GM13976 (cell line): Measurements from ENCODE around the gene SCN4A.
"Not testable (repeated sequence)": the region's sequence is repeated elsewhere in the genome, so short reads cannot be mapped to it uniquely, and the experiment has no call there.

Experiments used
- DNase-seq: peaks from one replicate; pipeline ENCODE4 v3.0.0; 2012; ENCODE audit warnings: low spot score
- in situ Hi-C: fragments of 300-500 bp; cut with MboI; formaldehyde crosslinking; loops from one replicate; pipeline ENCODE4 v1.12.0; 2022; ENCODE audit warnings: low sequenced_read_pairs, mixed read lengths, inconsistent platforms; ENCODE audit not compliant: unreplicated experiment
- TF ChIP-seq, protein P1 (sequence below): IDR thresholded peaks from 2 replicates; pipeline ENCODE4 v1.5.1; 2012; ENCODE audit warnings: borderline replicate concordance, mild to moderate bottlenecking; ENCODE audit not compliant: insufficient read depth; ENCODE audit errors: extremely low read depth, missing control alignments, control extremely low read depth

The SCN4A gene

DNA sequence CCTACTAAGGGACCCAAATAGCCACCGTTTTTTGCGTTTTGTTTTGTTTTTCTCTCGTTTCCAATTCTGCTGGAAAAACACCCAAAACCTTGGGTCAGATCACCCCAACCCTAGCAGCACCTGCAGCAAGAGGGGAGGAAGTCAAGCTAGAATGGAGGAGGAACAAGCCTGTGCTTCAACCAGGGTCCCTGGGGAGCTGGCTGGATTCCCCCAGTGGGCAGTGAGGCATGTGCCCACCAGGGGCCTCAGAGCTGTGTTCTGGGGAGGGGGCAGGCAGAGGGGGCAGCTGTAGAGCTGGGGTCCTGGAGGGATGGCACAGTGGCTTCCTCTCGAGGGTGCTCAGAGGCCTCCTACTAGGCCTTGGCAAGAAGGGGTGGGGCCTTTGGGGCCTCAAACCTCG lies 47.1 kb downstream of the SCN4A start:
- in situ Hi-C loops: no loop called here
- DNase-seq: peak; percentile 41
- TF ChIP-seq, protein P1, sequence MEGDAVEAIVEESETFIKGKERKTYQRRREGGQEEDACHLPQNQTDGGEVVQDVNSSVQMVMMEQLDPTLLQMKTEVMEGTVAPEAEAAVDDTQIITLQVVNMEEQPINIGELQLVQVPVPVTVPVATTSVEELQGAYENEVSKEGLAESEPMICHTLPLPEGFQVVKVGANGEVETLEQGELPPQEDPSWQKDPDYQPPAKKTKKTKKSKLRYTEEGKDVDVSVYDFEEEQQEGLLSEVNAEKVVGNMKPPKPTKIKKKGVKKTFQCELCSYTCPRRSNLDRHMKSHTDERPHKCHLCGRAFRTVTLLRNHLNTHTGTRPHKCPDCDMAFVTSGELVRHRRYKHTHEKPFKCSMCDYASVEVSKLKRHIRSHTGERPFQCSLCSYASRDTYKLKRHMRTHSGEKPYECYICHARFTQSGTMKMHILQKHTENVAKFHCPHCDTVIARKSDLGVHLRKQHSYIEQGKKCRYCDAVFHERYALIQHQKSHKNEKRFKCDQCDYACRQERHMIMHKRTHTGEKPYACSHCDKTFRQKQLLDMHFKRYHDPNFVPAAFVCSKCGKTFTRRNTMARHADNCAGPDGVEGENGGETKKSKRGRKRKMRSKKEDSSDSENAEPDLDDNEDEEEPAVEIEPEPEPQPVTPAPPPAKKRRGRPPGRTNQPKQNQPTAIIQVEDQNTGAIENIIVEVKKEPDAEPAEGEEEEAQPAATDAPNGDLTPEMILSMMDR: no peak

DNA sequence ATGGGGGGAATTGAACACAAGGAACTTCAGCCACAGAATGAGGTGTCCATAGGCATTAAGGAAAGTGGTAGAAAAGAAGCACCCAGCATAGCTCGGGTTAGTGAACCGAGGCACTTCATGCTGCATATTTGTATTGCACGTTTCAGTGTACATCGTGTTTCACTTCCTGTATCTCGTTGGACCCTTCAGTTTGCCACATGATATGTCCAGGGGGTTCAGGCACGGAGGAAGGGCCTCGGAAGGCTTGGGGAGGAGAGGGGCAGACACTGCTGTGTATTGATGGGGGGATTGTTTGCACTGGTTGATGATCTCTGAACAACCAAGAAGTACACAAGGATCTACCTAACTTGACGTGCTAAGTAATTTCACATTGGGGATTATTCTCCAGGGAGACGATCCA lies 50.3 kb downstream of the SCN4A start:
- in situ Hi-C loops: loop anchor here (25.0 kb wide), 1 partner anchor 365 kb away; no protein-coding TSS in a partner anchor
- not testable (repeated sequence) for DNase-seq

DNA sequence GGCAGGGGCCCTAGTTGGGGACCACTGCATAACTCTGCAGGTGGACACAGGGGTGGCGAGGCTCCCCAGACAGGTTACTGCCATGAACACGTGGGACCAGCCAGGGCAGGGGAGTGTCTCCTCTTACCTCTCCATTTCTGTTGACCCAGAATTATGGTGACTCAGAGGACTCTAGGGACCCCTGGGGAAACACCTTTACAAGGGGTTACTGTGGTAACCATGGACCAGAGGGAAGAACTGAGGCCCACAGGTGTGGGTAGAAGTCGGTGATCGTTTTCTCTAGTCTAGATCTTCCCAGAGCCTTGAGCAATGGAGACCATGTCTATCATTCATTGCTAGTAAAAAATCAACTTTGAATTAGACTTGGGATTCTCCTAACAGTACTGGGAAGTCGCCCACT lies 51.9 kb downstream of the SCN4A start:
- in situ Hi-C loops: loop anchor here (25.0 kb wide), 1 partner anchor 367 kb away; no protein-coding TSS in a partner anchor
- DNase-seq: not testable (repeated sequence)

DNA sequence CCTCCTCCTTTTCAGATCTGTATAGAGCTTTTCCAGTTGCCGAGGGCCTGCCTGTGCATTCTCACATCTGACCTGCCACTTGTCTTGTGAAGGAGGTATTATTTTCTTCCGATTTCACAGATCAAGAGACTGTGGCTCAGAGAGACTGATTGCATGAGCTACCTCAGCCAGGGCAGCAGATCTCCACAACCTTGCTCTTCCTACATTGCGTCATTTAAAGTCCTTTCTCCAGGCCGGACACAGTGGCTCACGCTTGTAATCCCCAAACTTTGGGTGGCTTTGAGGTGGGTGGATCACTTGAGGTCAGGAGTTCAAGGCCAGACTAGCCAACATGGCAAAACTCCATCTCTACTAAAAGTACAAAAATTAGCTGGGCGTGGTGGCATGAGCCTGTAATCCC lies 52.7 kb downstream of the SCN4A start:
- DNase-seq: not testable (repeated sequence)
- in situ Hi-C loops: loop anchor here (25.0 kb wide), 1 partner anchor 367 kb away; no protein-coding TSS in a partner anchor

DNA sequence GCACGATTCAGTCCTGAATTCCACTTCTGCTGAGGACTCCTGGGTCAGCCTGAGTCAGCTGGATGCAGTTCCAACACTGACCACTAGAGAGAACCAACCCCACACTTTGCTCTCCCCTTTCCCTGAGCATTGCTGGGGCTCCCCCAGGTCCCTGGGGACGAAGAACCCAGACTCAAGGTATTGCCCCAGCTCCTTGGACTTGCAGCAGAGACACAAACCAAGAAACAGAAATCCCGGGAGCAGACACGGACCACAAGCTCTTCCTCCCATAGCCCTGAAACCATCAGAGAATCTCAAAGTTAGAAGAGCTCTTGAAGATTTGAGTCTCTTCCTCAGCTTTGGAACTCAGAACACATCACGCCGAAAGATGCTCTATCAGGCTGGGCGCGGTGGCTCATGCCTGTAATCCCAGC lies 53.4 kb downstream of the SCN4A start:
- TF ChIP-seq, protein P1: peak; percentile 90
- peak; percentile 88 for DNase-seq
- in situ Hi-C loops: loop anchor here (10.0 to 25.0 kb wide), 3 partner anchors 105 to 368 kb away; partner anchors contain the start of genes ERN1 and ICAM2

DNA sequence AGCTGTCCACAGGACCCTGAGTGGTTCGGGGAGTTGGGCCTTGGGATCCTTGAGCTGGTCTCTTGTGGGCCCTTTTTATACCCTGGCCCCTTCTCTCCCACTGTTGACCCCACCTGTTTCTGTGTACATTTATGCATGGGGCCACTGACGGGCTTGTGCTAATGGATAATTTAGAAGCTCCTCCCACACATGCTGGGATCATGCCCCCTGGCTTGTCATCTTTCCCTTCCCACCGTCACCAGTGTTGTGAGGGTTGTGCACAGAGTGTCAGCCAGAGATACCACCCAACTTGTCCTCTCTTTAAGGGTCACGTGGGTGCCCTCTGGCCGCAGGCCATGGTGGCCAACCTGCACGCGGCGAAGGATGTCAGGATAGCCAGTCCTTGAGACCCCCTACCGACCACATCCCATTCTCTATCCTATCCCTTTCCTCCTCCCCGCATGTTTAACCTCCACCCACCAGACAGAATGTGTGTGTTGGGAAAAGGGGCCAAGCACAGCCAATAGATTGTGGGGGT lies 53.9 kb downstream of the SCN4A start, which contains the start of gene GH1:
TSS of gene GH1 (minus strand) at position 51 of the 517 bp plus-strand sequence. CDS start 63 bp downstream, outside the sequence.
- not testable (repeated sequence) for DNase-seq
- in situ Hi-C loops: loop anchor here (10.0 to 25.0 kb wide), 3 partner anchors 106 to 368 kb away; partner anchors contain the start of genes ERN1 and ICAM2

DNA sequence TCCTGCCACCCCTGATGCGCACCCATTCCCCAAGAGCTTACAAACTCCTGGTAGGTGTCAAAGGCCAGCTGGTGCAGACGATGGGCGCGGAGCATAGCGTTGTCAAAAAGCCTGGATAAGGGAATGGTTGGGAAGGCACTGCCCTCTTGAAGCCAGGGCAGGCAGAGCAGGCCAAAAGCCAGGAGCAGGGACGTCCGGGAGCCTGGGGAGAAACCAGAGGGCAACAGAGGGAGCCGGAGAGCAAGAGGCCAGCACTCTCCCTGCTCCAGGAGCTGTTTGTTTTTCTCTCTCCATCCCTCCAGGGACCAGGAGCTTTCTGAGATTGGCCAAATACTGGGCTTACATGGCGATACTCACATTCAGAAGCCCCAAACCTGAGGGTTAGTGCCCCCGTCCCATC lies 54.4 kb downstream of the SCN4A start:
- in situ Hi-C loops: loop anchor here (10.0 to 25.0 kb wide), 3 partner anchors 106 to 369 kb away; partner anchors contain the start of genes ERN1 and ICAM2
- TF ChIP-seq, protein P1: no peak
- no peak for DNase-seq

DNA sequence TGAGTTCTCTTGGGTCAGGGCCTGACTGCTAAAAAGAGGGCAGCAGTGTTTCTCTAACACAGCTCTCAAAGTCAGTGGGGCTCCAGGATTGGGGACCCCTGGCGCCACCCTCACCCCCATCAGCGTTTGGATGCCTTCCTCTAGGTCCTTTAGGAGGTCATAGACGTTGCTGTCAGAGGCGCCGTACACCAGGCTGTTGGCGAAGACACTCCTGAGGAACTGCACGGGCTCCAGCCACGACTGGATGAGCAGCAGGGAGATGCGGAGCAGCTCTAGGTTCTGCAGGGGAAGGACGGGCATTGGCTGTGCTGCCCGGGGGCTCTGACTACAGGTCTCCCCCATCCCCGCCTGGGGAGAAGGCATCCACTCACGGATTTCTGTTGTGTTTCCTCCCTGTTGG lies 55.1 kb downstream of the SCN4A start:
- in situ Hi-C loops: loop anchor here (10.0 to 25.0 kb wide), 3 partner anchors 107 to 370 kb away; partner anchors contain the start of genes ERN1 and ICAM2
- TF ChIP-seq, protein P1: no peak
- DNase-seq: no peak

DNA sequence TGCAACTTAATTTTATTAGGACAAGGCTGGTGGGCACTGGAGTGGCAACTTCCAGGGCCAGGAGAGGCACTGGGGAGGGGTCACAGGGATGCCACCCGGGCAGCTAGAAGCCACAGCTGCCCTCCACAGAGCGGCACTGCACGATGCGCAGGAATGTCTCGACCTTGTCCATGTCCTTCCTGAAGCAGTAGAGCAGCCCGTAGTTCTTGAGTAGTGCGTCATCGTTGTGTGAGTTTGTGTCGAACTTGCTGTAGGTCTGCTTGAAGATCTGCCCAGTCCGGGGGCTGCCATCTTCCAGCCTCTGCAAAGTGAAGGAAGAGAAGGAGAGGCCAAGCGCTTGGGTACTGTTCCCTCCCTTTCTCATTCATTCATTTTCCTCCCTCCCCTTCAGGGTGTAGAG lies 55.5 kb downstream of the SCN4A start:
- in situ Hi-C loops: loop anchor here (10.0 to 25.0 kb wide), 3 partner anchors 108 to 370 kb away; partner anchors contain the start of genes ERN1 and ICAM2
- not testable (repeated sequence) for DNase-seq
